A673 (cell line): ENCODE measurements around the gene RNFT1. TPM values are rescaled to one million over a fixed set of nuclear protein-coding genes. Genes with fewer than 3 reads are reported as not detected.
A peak's percentile ranks its signal among the peaks of the same experiment; 100 is the strongest.
"Not testable (repeated sequence)": the region's sequence is repeated elsewhere in the genome, so short reads cannot be mapped to it uniquely, and the experiment has no call there.

ENCODE experiments used
- BruUV-seq: library from RNA; stranded (reverse); fragments of 400-500 nt; replicated peaks from 2 replicates; lab custom pipeline; 2021; lab: Mats Ljungman, UMichigan
- CTCF ChIA-PET: fragments of 300-600 bp; sonication (Branson Sonifier 250); formaldehyde crosslinking; loops from one replicate; lab custom pipeline; 2022; ENCODE audit warnings: antibody characterized with exemption; lab: Charles Lee
- POLR2A ChIA-PET: fragments of 300-600 bp; sonication (Branson Sonifier 250); formaldehyde crosslinking; loops from one replicate; lab custom pipeline; 2022; ENCODE audit warnings: antibody characterized with exemption; ENCODE audit not compliant: low non-redundant PET; lab: Charles Lee
- DNase-seq: peaks from one replicate; pipeline ENCODE4 v3.0.0-alpha.2; 2015; ENCODE audit warnings: low spot score
- H3K27ac ChIP-seq: fragments of 200-600 bp; sonication (generic); 2 replicates; pipeline ENCODE4 v1.5.1; 2016; ENCODE audit warnings: mixed run types, low read depth, mild to moderate bottlenecking, mixed read lengths, antibody characterized with exemption, low read length; ENCODE audit not compliant: poor library complexity, severe bottlenecking
- H3K27me3 ChIP-seq: fragments of 200-600 bp; sonication (generic); replicated peaks from 2 replicates; pipeline ENCODE4 v1.6.1; 2017; ENCODE audit warnings: mixed run types, low read depth, mild to moderate bottlenecking, mixed read lengths, antibody characterized with exemption, low read length; ENCODE audit not compliant: insufficient read depth, poor library complexity
- H3K36me3 ChIP-seq: fragments of 200-600 bp; sonication (generic); 2 replicates; pipeline ENCODE4 v1.6.1; 2016; ENCODE audit warnings: mixed run types, mild to moderate bottlenecking, mixed read lengths, antibody characterized with exemption, low read length; ENCODE audit not compliant: insufficient read depth, poor library complexity, severe bottlenecking
- H3K4me1 ChIP-seq: fragments of 200-600 bp; sonication (generic); 2 replicates; pipeline ENCODE4 v1.6.1; 2017; ENCODE audit warnings: mixed run types, mild to moderate bottlenecking, mixed read lengths, antibody characterized with exemption, low read length; ENCODE audit not compliant: insufficient read depth, poor library complexity, severe bottlenecking
- H3K4me3 ChIP-seq: fragments of 200-600 bp; sonication (generic); 2 replicates; pipeline ENCODE4 v1.5.1; 2016; ENCODE audit warnings: low read depth, mixed run types, mild to moderate bottlenecking, mixed read lengths, low read length; ENCODE audit not compliant: poor library complexity, severe bottlenecking
- H3K9me3 ChIP-seq: fragments of 200-600 bp; sonication (generic); 2 replicates; pipeline ENCODE4 v1.6.1; 2016; ENCODE audit warnings: mixed run types, low read depth, mild to moderate bottlenecking, mixed read lengths, antibody characterized with exemption, low read length; ENCODE audit not compliant: poor library complexity, severe bottlenecking
- CTCF ChIP-seq: fragments of 300-800, 200-600 bp; sonication (generic); conservative IDR thresholded peaks from 2 replicates; pipeline ENCODE4 v1.5.1; 2017; ENCODE audit warnings: low read depth, mild to moderate bottlenecking, antibody characterized with exemption, low read length, moderate library complexity, mixed read lengths
- EZH2 ChIP-seq: fragments of 200-600 bp; sonication (generic); IDR thresholded peaks from 2 replicates; pipeline ENCODE4 v1.6.1; 2017; ENCODE audit warnings: borderline replicate concordance, low read depth, mild to moderate bottlenecking, mixed read lengths, antibody characterized with exemption, low read length; ENCODE audit not compliant: poor library complexity, severe bottlenecking
- intact Hi-C: fragments of 100-400 bp; cut with micrococcal nuclease; formaldehyde crosslinking; loops from one replicate; pipeline ENCODE4 v1.10.0; 2022; ENCODE audit not compliant: unreplicated experiment
- total RNA-seq: library from RNA; stranded (reverse); gene quantifications from 2 replicates; pipeline ENCODE4 v1.2.3, GENCODE V29; 2021

The RNFT1 gene
- total RNA-seq, 1 experiment from 2014 or later, result 14.0 TPM

GRCh38 chr17:59963738-59964481, 630 bp downstream of the RNFT1 start:
- Histone ChIP-seq H3K36me3 (no peaks in the 10 kb centered on the region), H3K9me3 (no peaks in the 10 kb centered on the region), H3K27ac (peak overlapping the region; percentile 79), H3K4me1 (no peaks in the 10 kb centered on the region), H3K27me3 (no peaks in the 10 kb centered on the region), H3K4me3 (peak overlapping the region; percentile 82)
- DNase-seq, result peak; percentile 66
- intact Hi-C loops, result no loop called here
- TF ChIP-seq EZH2 (no peak), CTCF (no peak)
- ChIA-PET POLR2A (no interaction called here), CTCF (interaction anchor here (0.6 to 1.3 kb wide), 3 partner anchors 49 to 204 kb away, joined by 3 to 7 read pairs (median 4); no protein-coding TSS in a partner anchor)
- BruUV-seq, result TSS peak; percentile 55

- Histone ChIP-seq H3K9me3 (no peaks in the 10 kb centered on the region), H3K4me3 (no peak overlapping the region), H3K27ac (no peak overlapping the region), H3K4me1 (no peaks in the 10 kb centered on the region), H3K36me3 (no peaks in the 10 kb centered on the region), H3K27me3 (no peaks in the 10 kb centered on the region)
- CTCF ChIA-PET, result no interaction called here
- intact Hi-C loops, result no loop called here
- POLR2A ChIA-PET, result interaction anchor here (0.6 kb wide), 1 partner anchor 38 kb away, joined by 3 read pairs; no protein-coding TSS in a partner anchor
- TF ChIP-seq EZH2, result no peak
- TF ChIP-seq CTCF, result no peak
- no peak for DNase-seq
- BruUV-seq, result no TSS peak
Observed at GRCh38 chr17:59962739-59963318, 1.7 kb downstream of the RNFT1 start.

- H3K4me1 ChIP-seq, BruUV-seq, H3K9me3 ChIP-seq, H3K4me3 ChIP-seq, intact Hi-C loops, DNase-seq, H3K27ac ChIP-seq, H3K36me3 ChIP-seq, H3K27me3 ChIP-seq, CTCF ChIA-PET: not testable (repeated sequence)
- POLR2A ChIA-PET, result interaction anchor here (0.5 kb wide), 1 partner anchor 11 kb away, joined by 6 read pairs; no protein-coding TSS in a partner anchor
Observed at GRCh38 chr17:59959574-59959973, 5.0 kb downstream of the RNFT1 start.

GRCh38 chr17:59954856-59955255, 9.7 kb downstream of the RNFT1 start:
- no TSS peak for BruUV-seq
- Histone ChIP-seq H3K27me3 (no peaks in the 10 kb centered on the region), H3K4me3 (no peak overlapping the region), H3K9me3 (no peaks in the 10 kb centered on the region), H3K27ac (no peak overlapping the region), H3K4me1 (no peaks in the 10 kb centered on the region), H3K36me3 (no peaks in the 10 kb centered on the region)
- ChIA-PET POLR2A (no interaction called here), CTCF (no interaction called here)
- no peak for TF ChIP-seq EZH2
- no peak for TF ChIP-seq CTCF
- intact Hi-C loops, result no loop called here
- no peak for DNase-seq
